ENCODE data around the gene MTMR3. TPM values are rescaled to one million over a fixed set of nuclear protein-coding genes. Genes with fewer than 3 reads are reported as not detected.
"Not testable (repeated sequence)": the region's sequence is repeated elsewhere in the genome, so short reads cannot be mapped to it uniquely, and the experiment has no call there.

The MTMR3 gene
- total RNA-seq (10 to 100 TPM; 36.9 to 80.7 (median 50.8) TPM), polyA plus RNA-seq (10 to 100 TPM; 23.5 to 33.9 (median 23.6) TPM)
- long read RNA-seq, donor 1, full-length matches to known transcripts, result 3 of 3 reads
- long read RNA-seq, donor 1, partial matches to known transcripts, result 0 of 3 reads
- long read RNA-seq, donor 1, other reads (novel, unspliced or antisense), result 0 of 3 reads
- long read RNA-seq, donor 2, full-length matches to known transcripts, result 3 of 3 reads
- long read RNA-seq, donor 2, partial matches to known transcripts, result 0 of 3 reads
- long read RNA-seq, donor 2, other reads (novel, unspliced or antisense), result 0 of 3 reads
- long read RNA-seq, donor 3, result 0 reads
- long read RNA-seq, donor 4, full-length matches to known transcripts, result 2 of 10 reads
- long read RNA-seq, donor 4, partial matches to known transcripts, result 3 of 10 reads
- long read RNA-seq, donor 4, other reads (novel, unspliced or antisense), result 5 of 10 reads
- long read RNA-seq, donor 5, full-length matches to known transcripts, result 35 of 59 reads
- long read RNA-seq, donor 5, partial matches to known transcripts, result 9 of 59 reads
- long read RNA-seq, donor 5, other reads (novel, unspliced or antisense), result 15 of 59 reads
- long read RNA-seq, donor 6, partial matches to known transcripts, result 3 of 5 reads
- long read RNA-seq, donor 6, other reads (novel, unspliced or antisense), result 2 of 5 reads
- long read RNA-seq, donor 7, partial matches to known transcripts, result 0 of 1 reads
- long read RNA-seq, donor 7, other reads (novel, unspliced or antisense), result 0 of 1 reads
- long read RNA-seq, donor 8, full-length matches to known transcripts, result 3 of 21 reads
- long read RNA-seq, donor 8, partial matches to known transcripts, result 18 of 21 reads
- long read RNA-seq, donor 8, other reads (novel, unspliced or antisense), result 0 of 21 reads
- long read RNA-seq, donor 9, partial matches to known transcripts, result 0 of 3 reads
- long read RNA-seq, donor 9, other reads (novel, unspliced or antisense), result 0 of 3 reads
- long read RNA-seq, donor 10, full-length matches to known transcripts, result 3 of 3 reads
- long read RNA-seq, donor 10, partial matches to known transcripts, result 0 of 3 reads
- long read RNA-seq, donor 10, other reads (novel, unspliced or antisense), result 0 of 3 reads

- H3K27me3 ChIP-seq, result no peaks in the 10 kb centered on the region
- peak within 1 kb of the TSS; percentile 65 to 96 (median 89) for H3K4me3 ChIP-seq
- no peaks in the 10 kb centered on the region for H3K36me3 ChIP-seq (replicated peaks in 1 of 2)
- peak; percentile 92 to 97 (median 95) for DNase-seq
- H3K4me1 ChIP-seq (replicated peaks in 1 of 2), result peaks cover 14 to 44% of the 10 kb centered on the region in 2 donors
- TF ChIP-seq CTCF (IDR thresholded peaks at IDR 0.05) (peak; percentile 23 to 52 (median 44)), POLR2A (IDR thresholded peaks at IDR 0.05) (peak; percentile 67 to 80)
- intact Hi-C loops (cut with DNase I), result loop anchor here in 1 of 2 donors (10.0 kb wide), 1 partner anchor 122 kb away; no protein-coding TSS in a partner anchor
- 0 to 3% (median 0%) methylated on average over 1 to 82 of the region's 82 CpGs for WGBS, 4 donors
- H3K9me3 ChIP-seq (replicated peaks in 1 of 3), result no peaks in the 10 kb centered on the region
- peak within 1 kb of the TSS; percentile 91 to 97 (median 95) for H3K27ac ChIP-seq
Measured at GRCh38 chr22:29883045-29883774, at the start of gene MTMR3. MTMR3 (plus strand) TSS chr22:29883174; CDS start chr22:29971060, 87,886 bp downstream.

GRCh38 chr22:29833392-29833965, 49.5 kb upstream of the MTMR3 start:
- peaks cover 44 to 61% of the 10 kb centered on the region in 2 donors for H3K4me1 ChIP-seq (replicated peaks in 1 of 2)
- intact Hi-C loops (cut with DNase I), result no loop called here
- H3K27ac ChIP-seq, result peak overlapping the region in 4 of 5 donors; percentile 42 to 85 (median 68)
- H3K27me3 ChIP-seq, result no peaks in the 10 kb centered on the region
- peak in 5 of 7 donors; percentile 22 to 68 (median 44) for DNase-seq
- H3K9me3 ChIP-seq (replicated peaks in 1 of 3), result no peaks in the 10 kb centered on the region
- peaks cover 0 to 7% of the 10 kb centered on the region in 2 donors for H3K36me3 ChIP-seq (replicated peaks in 1 of 2)
- TF ChIP-seq POLR2A (IDR thresholded peaks at IDR 0.05), result no peak
- no peak for TF ChIP-seq CTCF (IDR thresholded peaks at IDR 0.05)
- 43 to 70% (median 54%) methylated on average over 6 to 7 of the region's 7 CpGs for WGBS, 4 donors
- no peak overlapping the region for H3K4me3 ChIP-seq

DNA sequence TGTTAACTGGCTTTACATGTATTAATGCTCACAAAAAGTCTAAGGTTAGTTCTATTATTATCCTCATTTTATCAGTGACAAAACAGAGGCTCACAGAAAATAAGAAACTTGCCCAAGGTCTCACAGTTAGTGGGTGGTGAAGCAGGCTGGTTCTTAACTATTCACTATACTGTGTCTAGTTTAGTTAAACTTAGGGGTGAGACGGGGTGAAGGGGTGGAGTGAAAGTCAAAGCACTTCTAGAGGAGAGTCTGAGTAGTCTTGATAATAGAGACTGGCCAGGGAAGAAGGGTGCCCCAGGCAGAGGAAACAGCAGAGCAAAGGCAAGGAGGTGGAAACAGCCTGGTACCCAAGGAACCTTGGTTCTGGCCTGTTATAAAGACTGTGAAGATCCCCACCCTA, 48.9 kb upstream of the MTMR3 start:
- no peak for DNase-seq
- intact Hi-C loops (cut with DNase I), result no loop called here
- Histone ChIP-seq H3K9me3 (replicated peaks in 1 of 3) (no peaks in the 10 kb centered on the region), H3K36me3 (replicated peaks in 1 of 2) (peaks cover 0 to 7% of the 10 kb centered on the region in 2 donors), H3K27ac (peak overlapping the region in 4 of 5 donors; percentile 53 to 85 (median 68)), H3K4me1 (replicated peaks in 1 of 2) (peaks cover 47 to 64% of the 10 kb centered on the region in 2 donors), H3K27me3 (no peaks in the 10 kb centered on the region), H3K4me3 (no peak overlapping the region)
- 42 to 83% (median 67%) methylated on average over 1 of the region's 1 CpG for WGBS, 4 donors
- TF ChIP-seq POLR2A (IDR thresholded peaks at IDR 0.05), result no peak
- no peak for TF ChIP-seq CTCF (IDR thresholded peaks at IDR 0.05)

DNA sequence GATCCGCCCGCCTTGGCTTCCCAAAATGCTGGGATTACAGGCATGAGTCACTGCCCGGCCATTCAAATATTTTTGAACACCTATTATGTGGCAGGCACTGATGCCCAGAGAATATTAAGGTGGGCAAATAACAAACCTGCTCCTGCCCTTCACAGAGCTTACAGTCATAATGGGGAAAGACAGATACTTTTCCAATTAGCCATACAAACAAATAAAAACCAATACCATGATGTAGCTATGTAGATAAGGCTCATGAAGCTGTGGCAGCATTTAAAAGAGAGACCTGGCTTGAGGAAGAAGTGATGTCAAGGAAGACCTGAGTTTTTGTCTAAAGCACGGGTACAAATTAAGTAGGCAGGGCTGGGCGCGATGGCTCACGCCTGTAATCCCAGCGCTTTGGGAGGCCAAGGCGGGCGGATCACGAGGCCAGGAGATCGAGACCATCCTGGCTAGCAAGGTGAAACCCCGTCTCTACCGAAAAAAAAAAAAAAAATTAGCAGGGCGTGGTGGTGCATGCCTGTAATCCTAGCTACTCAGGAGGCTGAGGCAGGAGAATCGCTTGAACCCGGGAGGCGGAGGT, 46.1 kb upstream of the MTMR3 start:
- H3K36me3 ChIP-seq (replicated peaks in 1 of 2); H3K27me3 ChIP-seq; H3K27ac ChIP-seq; intact Hi-C loops (cut with DNase I); DNase-seq; H3K9me3 ChIP-seq (replicated peaks in 1 of 3): not testable (repeated sequence)
- H3K4me3 ChIP-seq, result peak overlapping the region in 1 of 4 donors; percentile 92
- 88 to 93% (median 93%) methylated on average over 18 of the region's 18 CpGs for WGBS, 4 donors
- peaks cover 35 to 47% of the 10 kb centered on the region in 2 donors for H3K4me1 ChIP-seq (replicated peaks in 1 of 2)

Data from adrenal gland (tissue), 19 donors.